K562 (cell line): ENCODE results near the gene TAF10. TPM values are rescaled to one million over a fixed set of nuclear protein-coding genes. Genes with fewer than 3 reads are reported as not detected.

Source experiments
- BRD4 ChIP-seq: fragments of 200-600 bp; sonication (generic); IDR thresholded peaks from 2 replicates; pipeline ENCODE4 v1.6.1; 2017; ENCODE audit warnings: inconsistent platforms
- GABPB1 ChIP-seq: sonication (generic); formaldehyde crosslinking; IDR thresholded peaks from 2 replicates; pipeline ENCODE4 v1.8.0; 2022; ENCODE audit warnings: mild to moderate bottlenecking, missing genetic modification reagents
- HOXB6 ChIP-seq: fragments of 250-450 bp; sonication (Bioruptor Pico); IDR thresholded peaks from 2 replicates; pipeline ENCODE4 v1.5.1; 2022; ENCODE audit warnings: mild to moderate bottlenecking, borderline replicate concordance
- HSF4 ChIP-seq: fragments of 250-450 bp; sonication (Bioruptor Pico); IDR thresholded peaks from 2 replicates; pipeline ENCODE4 v2.1.2; 2022; ENCODE audit warnings: mild to moderate bottlenecking, moderate library complexity, borderline replicate concordance
- L3MBTL2 ChIP-seq: fragments of 450-650 bp; IDR thresholded peaks from 2 replicates; pipeline ENCODE4 v1.6.1; 2016; ENCODE audit warnings: mild to moderate bottlenecking, moderate library complexity
- MTA1 ChIP-seq: fragments of 450-650 bp; IDR thresholded peaks from 2 replicates; pipeline ENCODE4 v1.6.1; 2017; ENCODE audit warnings: borderline replicate concordance
- SAFB ChIP-seq: fragments of 200-400 bp; formaldehyde crosslinking; IDR thresholded peaks from 2 replicates; pipeline ENCODE4 v1.6.1; 2017; ENCODE audit warnings: low read depth, low read length, borderline replicate concordance
- SRSF9 ChIP-seq: fragments of 200-400 bp; formaldehyde crosslinking; IDR thresholded peaks from 2 replicates; pipeline ENCODE4 v1.6.1; 2017; ENCODE audit warnings: low read depth, low read length, borderline replicate concordance
- ZNF444 ChIP-seq: fragments of 250-450 bp; sonication (Bioruptor Pico); IDR thresholded peaks from 2 replicates; pipeline ENCODE4 v1.4.0; 2020; ENCODE audit warnings: mild to moderate bottlenecking, moderate library complexity
- ZNF507 ChIP-seq: conservative IDR thresholded peaks from 2 replicates; pipeline ENCODE4 v1.6.1; 2017; ENCODE audit warnings: missing genetic modification characterization, missing compliant biosample characterization
- polyA plus RNA-seq, 8 experiments: library from polyadenylated mRNA; depleted of rRNA in 4 of 8; stranded (reverse) in 5 of 8; unstranded in 3 of 8; fragments of >200 nt; fragmentation: Nextera tagmentation in 2 of 8; fragmentation: Illumina TruSeq in 1 of 8; extraction: Ambion mirVana in 2 of 8; extraction: Trizol in 1 of 8; gene quantifications; 2 replicates each; pipeline versions ENCODE4 v1.2.1 to v1.2.3, GENCODE V29; 2011 to 2014; ENCODE audit warnings: inconsistent platforms in 1 of 8, missing spikeins in 1 of 8
- total RNA-seq, 7 experiments: library from RNA; depleted of rRNA in 6 of 7; stranded (reverse); fragments of >200 nt in 6 of 7; fragmentation: Illumina TruSeq in 2 of 7; extraction: Trizol in 2 of 7; gene quantifications; 2 replicates each; pipeline versions ENCODE4 v1.2.1 to v1.2.3, GENCODE V29; 2011 to 2021; ENCODE audit warnings: low replicate concordance in 1 of 7
- TF ChIP-seq, protein P1 (sequence below): fragments of 450-650 bp; formaldehyde crosslinking; conservative IDR thresholded peaks from 2 replicates; pipeline ENCODE4 v1.4.0; 2022; ENCODE audit warnings: mild to moderate bottlenecking, missing genetic modification characterization
- TF ChIP-seq, protein P2 (sequence below): fragments of 250-450 bp; sonication (Bioruptor Pico); IDR thresholded peaks from 2 replicates; pipeline ENCODE4 v1.4.0; 2020; ENCODE audit warnings: mild to moderate bottlenecking, moderate library complexity
- TF ChIP-seq, protein P3 (sequence below): fragments of 450-650 bp; formaldehyde crosslinking; IDR thresholded peaks from 2 replicates; pipeline ENCODE4 v1.4.0; 2022; ENCODE audit warnings: missing genetic modification characterization
- TF ChIP-seq, protein P4 (sequence below): sonication (generic); formaldehyde crosslinking; IDR thresholded peaks from 2 replicates; pipeline ENCODE4 v1.8.1; 2023; ENCODE audit warnings: mild to moderate bottlenecking, missing genetic modification reagents
- TF ChIP-seq, protein P5 (sequence below): IDR thresholded peaks from 2 replicates; pipeline ENCODE4 v1.6.1; 2011; ENCODE audit not compliant: insufficient read length; ENCODE audit errors: extremely low read depth
- TF ChIP-seq, protein P6 (sequence below): sonication (generic); formaldehyde crosslinking; IDR thresholded peaks from 2 replicates; pipeline ENCODE4 v1.8.0; 2022; ENCODE audit warnings: mild to moderate bottlenecking, missing genetic modification reagents

TAF10 gene
- total and polyA plus RNA-seq, 9 of the 15 experiments (the other 6 are each of a cell fraction or from before 2014, with no cell fraction given), result 19.5 to 197 (median 121) TPM

DNA sequence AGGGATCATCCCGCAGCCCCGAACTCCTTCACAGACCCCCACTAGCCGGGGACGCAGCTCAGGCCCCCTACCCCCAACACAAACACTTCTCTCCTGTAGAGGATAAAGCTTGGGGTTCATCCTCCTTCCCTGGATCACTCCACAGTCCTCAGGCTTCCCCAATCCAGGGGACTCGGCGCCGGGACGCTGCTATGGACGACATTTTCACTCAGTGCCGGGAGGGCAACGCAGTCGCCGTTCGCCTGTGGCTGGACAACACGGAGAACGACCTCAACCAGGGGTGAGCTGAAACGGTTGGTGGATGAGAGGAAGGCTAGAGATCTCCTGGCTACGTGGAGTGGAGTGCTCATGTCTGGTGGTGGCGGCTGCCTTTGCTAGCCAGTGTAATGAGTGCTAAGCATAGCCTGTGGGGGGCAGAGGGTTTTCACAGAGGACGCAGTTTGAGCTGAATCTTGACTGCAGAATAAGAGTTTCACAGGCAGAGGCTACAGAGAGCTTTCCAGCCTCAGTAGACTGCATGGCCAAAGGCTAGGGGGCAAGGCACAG lies 7.9 kb downstream of the TAF10 start (continued):
- TF ChIP-seq, protein P1, sequence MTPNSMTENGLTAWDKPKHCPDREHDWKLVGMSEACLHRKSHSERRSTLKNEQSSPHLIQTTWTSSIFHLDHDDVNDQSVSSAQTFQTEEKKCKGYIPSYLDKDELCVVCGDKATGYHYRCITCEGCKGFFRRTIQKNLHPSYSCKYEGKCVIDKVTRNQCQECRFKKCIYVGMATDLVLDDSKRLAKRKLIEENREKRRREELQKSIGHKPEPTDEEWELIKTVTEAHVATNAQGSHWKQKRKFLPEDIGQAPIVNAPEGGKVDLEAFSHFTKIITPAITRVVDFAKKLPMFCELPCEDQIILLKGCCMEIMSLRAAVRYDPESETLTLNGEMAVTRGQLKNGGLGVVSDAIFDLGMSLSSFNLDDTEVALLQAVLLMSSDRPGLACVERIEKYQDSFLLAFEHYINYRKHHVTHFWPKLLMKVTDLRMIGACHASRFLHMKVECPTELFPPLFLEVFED (CRISPR knock-in tag), result no peak
- TF ChIP-seq SAFB, result no peak
- TF ChIP-seq MTA1, result no peak
- TF ChIP-seq, protein P2, sequence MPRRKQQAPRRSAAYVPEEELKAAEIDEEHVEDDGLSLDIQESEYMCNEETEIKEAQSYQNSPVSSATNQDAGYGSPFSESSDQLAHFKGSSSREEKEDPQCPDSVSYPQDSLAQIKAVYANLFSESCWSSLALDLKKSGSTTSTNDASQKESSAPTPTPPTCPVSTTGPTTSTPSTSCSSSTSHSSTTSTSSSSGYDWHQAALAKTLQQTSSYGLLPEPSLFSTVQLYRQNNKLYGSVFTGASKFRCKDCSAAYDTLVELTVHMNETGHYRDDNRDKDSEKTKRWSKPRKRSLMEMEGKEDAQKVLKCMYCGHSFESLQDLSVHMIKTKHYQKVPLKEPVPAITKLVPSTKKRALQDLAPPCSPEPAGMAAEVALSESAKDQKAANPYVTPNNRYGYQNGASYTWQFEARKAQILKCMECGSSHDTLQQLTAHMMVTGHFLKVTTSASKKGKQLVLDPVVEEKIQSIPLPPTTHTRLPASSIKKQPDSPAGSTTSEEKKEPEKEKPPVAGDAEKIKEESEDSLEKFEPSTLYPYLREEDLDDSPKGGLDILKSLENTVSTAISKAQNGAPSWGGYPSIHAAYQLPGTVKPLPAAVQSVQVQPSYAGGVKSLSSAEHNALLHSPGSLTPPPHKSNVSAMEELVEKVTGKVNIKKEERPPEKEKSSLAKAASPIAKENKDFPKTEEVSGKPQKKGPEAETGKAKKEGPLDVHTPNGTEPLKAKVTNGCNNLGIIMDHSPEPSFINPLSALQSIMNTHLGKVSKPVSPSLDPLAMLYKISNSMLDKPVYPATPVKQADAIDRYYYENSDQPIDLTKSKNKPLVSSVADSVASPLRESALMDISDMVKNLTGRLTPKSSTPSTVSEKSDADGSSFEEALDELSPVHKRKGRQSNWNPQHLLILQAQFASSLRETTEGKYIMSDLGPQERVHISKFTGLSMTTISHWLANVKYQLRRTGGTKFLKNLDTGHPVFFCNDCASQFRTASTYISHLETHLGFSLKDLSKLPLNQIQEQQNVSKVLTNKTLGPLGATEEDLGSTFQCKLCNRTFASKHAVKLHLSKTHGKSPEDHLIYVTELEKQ (CRISPR knock-in tag), result no peak
- TF ChIP-seq HSF4 (CRISPR knock-in tag), result no peak
- TF ChIP-seq, protein P3, sequence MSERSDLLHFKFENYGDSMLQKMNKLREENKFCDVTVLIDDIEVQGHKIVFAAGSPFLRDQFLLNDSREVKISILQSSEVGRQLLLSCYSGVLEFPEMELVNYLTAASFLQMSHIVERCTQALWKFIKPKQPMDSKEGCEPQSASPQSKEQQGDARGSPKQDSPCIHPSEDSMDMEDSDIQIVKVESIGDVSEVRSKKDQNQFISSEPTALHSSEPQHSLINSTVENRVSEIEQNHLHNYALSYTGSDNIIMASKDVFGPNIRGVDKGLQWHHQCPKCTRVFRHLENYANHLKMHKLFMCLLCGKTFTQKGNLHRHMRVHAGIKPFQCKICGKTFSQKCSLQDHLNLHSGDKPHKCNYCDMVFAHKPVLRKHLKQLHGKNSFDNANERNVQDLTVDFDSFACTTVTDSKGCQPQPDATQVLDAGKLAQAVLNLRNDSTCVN, result no peak
- no peak for TF ChIP-seq BRD4
- TF ChIP-seq GABPB1 (CRISPR knock-in tag), result no peak
- TF ChIP-seq ZNF444 (CRISPR knock-in tag), result no peak
- TF ChIP-seq ZNF507 (tag), result no peak
- TF ChIP-seq, protein P4, sequence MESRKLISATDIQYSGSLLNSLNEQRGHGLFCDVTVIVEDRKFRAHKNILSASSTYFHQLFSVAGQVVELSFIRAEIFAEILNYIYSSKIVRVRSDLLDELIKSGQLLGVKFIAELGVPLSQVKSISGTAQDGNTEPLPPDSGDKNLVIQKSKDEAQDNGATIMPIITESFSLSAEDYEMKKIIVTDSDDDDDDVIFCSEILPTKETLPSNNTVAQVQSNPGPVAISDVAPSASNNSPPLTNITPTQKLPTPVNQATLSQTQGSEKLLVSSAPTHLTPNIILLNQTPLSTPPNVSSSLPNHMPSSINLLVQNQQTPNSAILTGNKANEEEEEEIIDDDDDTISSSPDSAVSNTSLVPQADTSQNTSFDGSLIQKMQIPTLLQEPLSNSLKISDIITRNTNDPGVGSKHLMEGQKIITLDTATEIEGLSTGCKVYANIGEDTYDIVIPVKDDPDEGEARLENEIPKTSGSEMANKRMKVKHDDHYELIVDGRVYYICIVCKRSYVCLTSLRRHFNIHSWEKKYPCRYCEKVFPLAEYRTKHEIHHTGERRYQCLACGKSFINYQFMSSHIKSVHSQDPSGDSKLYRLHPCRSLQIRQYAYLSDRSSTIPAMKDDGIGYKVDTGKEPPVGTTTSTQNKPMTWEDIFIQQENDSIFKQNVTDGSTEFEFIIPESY, result no peak
- TF ChIP-seq L3MBTL2, result no peak
- no peak for TF ChIP-seq HOXB6
- TF ChIP-seq, protein P5, sequence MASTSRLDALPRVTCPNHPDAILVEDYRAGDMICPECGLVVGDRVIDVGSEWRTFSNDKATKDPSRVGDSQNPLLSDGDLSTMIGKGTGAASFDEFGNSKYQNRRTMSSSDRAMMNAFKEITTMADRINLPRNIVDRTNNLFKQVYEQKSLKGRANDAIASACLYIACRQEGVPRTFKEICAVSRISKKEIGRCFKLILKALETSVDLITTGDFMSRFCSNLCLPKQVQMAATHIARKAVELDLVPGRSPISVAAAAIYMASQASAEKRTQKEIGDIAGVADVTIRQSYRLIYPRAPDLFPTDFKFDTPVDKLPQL, result no peak
- TF ChIP-seq SRSF9, result no peak
- TF ChIP-seq, protein P6, sequence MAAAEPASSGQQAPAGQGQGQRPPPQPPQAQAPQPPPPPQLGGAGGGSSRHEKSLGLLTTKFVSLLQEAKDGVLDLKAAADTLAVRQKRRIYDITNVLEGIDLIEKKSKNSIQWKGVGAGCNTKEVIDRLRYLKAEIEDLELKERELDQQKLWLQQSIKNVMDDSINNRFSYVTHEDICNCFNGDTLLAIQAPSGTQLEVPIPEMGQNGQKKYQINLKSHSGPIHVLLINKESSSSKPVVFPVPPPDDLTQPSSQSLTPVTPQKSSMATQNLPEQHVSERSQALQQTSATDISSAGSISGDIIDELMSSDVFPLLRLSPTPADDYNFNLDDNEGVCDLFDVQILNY (CRISPR knock-in tag), result no peak
